ENCODE data around the gene LAPTM5.

LAPTM5 gene

GRCh38 chr1:30714536-30715090, 43.0 kb downstream of the LAPTM5 start:
- no peak for DNase-seq (ENCODE audit: low spot score)

GRCh38 chr1:30714025-30714424, 43.5 kb downstream of the LAPTM5 start:
- DNase-seq (ENCODE audit: low spot score), result no peak

DNA sequence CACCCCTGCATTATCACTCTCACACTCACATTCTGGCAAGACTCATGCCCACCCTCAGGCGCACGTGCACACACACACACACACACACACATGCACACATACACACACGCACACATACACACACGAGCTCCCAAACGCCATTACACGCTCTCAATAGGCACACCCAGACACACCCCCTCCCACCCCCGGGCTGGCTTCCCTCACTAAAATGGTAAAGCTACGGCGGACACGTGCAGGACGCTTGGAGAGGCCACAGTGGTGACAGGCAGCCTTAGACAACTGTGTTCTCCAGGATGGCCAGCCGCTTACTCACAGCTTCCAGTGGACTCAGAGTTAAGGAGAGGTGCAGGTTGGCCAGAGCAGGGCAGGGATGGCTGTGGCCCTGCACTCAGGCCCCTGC, 44.3 kb downstream of the LAPTM5 start:
- no peak for DNase-seq (ENCODE audit: low spot score)

DNA sequence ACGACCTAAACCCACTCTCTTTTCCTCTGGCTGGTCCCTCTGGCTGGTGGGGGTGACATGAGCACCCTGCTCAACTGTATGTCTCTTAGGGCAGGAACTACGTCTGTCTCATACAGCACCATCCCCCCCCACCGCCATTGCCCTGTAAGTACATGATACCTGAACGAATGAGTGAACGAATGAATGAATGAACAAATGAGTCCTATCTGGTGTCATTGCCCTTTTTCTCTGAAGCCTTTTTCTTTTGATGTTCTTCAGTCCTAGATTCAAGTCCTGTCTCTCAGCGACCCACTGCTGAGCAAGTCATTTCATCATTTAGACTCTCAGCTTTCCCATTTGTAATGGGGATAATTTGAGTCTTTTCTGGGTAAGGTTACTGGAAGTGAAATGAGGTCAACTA, 45.0 kb downstream of the LAPTM5 start:
- DNase-seq (ENCODE audit: low spot score), result no peak

- DNase-seq (ENCODE audit: low spot score), result no peak
These were observed 47.2 kb downstream of the LAPTM5 start for GRCh38 chr1:30710407-30710806.

- no peak for DNase-seq (ENCODE audit: low spot score)
These were observed 49.2 kb downstream of the LAPTM5 start for GRCh38 chr1:30708361-30708728.

DNA sequence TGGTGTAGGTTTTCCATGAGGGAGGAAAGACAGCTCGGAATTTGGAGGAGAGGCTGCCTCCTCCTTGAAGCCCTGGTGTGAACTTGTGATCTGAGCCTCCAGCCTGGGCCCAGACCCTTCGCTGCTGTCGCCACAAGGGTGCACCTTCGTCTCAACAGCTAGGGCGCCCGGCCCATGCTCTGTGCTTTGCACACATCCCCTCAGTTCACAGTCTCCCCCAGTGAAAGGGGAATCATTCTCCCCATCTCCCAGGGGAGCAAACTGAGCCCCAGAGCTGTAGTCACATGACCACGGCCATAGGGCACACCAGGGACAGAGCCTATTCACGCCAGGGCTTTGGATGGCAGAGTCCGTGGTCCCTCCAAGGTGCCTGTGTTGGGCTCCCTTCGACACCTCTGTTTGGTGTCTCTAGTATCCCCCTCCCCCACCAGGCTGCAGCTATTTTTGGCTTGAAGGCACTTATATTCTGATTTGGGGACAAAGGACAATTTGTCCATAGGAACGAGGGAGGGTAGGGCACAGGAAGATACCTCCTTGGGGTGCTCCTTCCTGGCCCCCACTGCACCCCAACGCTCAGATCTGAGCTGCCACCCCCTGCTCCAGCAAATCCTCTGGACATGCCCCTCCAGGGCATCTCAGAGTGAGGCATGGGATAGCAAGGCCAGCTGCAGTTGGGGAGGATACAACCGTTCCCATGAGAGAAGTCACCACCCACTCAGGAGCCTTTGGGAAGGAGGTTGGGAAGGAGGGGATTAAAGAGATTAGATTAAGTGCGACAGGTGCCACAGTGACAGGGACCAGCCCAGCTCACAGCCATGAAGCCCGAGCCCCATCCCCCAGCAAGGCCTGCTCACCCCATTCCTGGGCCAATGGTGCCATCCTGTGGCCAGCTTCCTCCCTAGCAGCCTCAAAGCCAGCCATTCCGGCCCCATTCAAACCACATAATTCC, 49.9 kb downstream of the LAPTM5 start:
- peak; percentile 85 for DNase-seq (ENCODE audit: low spot score)

DNA sequence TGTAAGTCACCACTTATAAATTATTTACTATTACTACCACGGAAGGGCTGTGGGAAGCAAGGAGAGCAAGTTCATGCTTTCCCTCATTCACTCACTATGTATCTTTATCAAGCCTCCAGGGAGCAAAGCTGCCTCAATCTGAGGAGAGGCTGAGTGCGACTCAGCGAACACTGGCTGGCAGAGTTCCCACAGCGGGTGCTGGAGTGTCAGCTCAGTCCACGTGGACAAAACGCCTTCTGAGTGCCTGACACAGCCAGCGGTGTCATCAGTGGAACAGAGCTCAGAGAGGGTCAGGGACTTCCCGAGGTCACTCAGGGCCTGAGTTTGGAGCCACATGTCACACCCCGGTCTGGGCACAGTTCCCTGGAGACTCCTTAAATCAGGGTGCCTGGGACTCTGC, 51.0 kb downstream of the LAPTM5 start:
- DNase-seq (ENCODE audit: low spot score), result no peak

DNA sequence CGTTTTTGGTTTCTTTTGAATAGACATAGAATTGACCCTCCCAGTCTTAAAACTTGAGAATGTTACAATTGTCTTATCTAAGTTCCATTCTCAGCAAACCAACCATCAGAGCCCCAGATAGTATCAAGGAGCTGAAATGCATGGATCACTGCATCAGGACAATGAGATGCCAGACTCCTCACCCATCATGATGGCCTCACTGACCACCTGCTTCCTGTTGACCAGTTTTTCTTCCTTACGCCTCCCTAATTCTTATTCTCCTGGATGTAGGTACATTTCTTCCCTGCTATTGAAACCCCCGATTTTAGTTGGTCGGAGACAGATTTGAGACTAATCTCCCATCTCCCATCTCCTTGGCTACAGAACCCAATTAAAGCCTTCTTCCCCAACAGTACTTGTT, 51.9 kb downstream of the LAPTM5 start:
- DNase-seq (ENCODE audit: low spot score), result no peak

DNA sequence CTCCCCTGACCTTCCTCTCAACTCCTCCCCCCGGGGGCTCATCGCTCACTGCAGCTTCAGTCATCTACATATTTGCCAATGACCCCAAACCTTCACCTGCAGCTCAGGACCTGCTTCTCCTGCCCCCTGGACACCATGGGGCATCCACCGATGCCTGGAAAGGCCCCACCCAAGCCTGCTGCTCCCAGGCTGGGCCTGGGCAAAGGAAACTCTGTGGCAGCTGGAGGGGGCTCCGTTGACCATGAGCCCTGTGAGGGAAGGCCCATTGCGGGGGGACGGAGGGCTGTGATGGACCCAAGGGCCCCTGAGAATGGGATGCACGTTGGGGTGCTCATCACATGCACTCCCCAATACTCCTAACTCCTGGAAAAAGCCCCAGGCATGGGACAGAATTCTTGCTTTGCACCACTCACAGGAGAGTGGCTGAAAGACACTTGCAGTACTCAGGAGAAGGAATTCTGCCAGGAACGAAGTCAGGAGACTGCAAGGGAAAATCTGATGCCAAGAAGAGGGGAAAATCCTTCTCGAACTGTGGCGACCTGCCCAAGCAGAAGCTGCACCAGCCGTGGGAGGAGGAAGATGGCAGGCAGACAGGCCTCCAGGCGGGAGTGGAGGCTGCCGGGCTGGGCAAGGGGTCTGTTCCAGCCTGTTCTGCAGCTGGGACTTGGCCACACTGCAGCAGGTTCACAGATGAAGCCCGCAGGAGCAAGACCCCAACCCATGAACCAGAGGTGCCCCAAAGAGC, 52.6 kb downstream of the LAPTM5 start:
- DNase-seq (ENCODE audit: low spot score), result no peak

DNA sequence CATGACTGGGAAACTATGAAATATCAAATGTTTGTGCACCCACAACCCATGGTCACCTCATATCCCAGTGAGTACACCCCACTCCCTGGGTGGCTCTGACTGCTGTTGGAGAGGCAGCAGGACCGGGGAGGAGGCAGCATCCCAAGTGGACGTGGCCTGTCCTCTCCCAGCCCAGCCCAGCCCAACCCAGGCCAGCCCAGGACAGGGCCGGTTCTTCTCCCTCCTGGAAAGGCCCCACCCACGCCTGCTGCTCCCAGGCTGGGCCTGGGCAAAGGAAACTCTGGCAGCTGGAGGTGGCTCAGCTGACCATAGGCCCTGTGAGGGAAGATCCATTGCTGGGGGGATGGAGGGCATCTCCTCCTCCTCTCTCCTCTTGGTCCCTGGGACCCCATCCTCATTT, 53.3 kb downstream of the LAPTM5 start:
- no peak for DNase-seq (ENCODE audit: low spot score)

DNA sequence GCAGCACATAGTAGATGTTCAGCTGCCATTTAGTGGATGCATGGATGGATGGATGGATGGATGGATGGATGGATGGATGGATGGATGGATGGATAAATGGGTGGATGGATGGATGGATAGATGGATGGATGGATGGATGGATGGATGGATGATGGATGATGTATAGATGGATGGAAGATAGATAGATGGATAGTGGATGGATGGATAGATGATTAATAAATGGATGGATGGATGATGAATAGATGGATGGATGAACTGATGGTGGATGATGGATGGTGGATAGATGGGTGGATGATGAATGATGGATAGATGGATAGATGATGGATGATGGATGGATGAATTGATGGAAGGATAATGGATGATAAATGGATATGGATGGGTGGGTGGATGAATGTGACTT, 54.8 kb downstream of the LAPTM5 start:
- DNase-seq (ENCODE audit: low spot score), result no peak

DNA sequence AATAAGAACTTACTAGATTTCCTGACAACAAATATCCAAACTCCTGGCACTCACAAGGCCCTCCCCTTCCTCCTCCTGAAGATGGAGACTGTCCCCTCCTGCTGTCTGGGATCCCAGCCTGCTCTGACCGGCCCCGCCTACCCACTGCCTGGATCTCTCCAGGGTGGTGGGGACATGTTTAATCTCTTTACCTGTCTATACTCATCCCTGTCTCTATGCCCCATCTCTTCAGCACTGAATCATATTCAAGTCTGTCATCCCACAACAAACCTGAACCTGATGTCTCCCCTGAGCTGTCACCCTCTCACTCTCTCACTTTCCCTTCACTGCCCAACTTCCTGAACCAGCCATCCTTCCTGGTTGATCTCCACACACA, 56.3 kb downstream of the LAPTM5 start:
- DNase-seq (ENCODE audit: low spot score), result no peak

- DNase-seq (ENCODE audit: low spot score), result no peak
These were observed 56.9 kb downstream of the LAPTM5 start for GRCh38 chr1:30700528-30701257.

- DNase-seq (ENCODE audit: low spot score), result no peak
These were observed 57.8 kb downstream of the LAPTM5 start for GRCh38 chr1:30699762-30700161.

DNA sequence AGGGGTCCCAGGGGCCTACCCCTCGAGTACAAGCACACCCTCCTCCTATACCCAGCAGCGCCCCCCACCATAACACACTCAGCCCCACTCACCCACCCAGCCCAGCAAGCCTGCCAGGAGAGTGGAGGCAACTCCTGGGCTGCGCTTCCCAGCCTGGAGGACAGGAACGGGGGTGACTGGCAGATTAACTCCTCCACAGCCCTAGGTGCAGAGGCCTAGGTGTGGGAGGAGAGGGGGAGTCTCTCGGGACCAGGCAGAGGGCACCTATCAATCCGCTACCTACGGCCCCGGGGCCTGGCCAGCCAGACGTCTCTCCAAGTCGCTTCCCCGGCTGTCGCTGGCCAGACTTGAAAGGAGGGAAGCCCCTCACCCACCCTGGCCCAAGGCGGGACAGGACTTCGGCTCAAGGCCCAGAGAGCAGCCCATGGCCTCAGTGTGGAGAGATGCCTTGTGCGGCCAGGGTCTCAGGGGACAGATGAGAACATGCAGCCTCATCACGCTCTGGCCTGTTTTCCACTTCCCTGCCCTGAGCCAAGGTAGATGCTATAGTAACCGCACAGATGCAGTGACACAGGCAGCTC, 59.1 kb downstream of the LAPTM5 start:
- DNase-seq (ENCODE audit: low spot score), result no peak

- DNase-seq (ENCODE audit: low spot score), result no peak
These were observed 59.8 kb downstream of the LAPTM5 start for GRCh38 chr1:30697571-30698376.

DNA sequence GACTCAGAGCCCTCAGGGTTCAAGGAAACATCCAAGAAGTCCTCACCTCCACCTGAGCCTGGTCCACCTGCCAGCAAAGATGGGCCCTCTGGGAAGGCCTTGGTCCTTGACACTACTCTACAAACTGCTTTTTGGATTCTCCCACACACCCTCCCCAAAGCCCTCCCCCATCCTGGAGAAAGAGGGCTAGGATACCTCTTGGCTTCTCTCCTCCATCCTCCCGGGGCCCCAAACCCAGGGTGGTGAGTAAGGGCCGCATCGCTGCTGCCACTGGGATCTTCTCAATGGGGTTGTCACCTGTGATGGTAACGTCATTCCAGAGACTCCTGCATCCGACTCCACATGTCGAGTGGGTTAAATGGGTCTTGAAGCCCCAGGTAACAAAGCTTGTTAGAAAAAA, 60.7 kb downstream of the LAPTM5 start:
- no peak for DNase-seq (ENCODE audit: low spot score)

DNA sequence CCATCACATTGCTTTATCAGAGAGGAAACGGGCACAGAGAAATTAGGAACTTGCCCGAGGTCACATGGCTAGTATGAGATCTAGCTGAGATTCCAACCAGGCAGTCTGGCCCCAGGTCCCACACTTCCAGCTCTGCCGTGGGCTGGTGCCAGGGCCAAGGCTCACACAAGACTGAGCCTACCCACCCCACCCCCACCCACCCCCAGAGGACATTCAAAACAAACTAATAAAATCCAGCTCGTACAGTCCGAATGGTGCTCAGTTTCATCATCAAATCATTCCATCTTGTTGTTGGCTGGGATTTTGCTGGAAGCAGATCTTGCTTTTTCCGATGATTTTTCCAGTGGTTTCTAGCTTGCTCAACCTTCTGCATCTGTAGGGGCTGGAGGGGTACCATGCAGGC, 62.1 kb downstream of the LAPTM5 start:
- DNase-seq (ENCODE audit: low spot score), result no peak

GRCh38 chr1:30694280-30695175, 63.0 kb downstream of the LAPTM5 start:
- DNase-seq (ENCODE audit: low spot score), result no peak
